ENCODE measurements around the gene IHH.

Gene IHH

DNA sequence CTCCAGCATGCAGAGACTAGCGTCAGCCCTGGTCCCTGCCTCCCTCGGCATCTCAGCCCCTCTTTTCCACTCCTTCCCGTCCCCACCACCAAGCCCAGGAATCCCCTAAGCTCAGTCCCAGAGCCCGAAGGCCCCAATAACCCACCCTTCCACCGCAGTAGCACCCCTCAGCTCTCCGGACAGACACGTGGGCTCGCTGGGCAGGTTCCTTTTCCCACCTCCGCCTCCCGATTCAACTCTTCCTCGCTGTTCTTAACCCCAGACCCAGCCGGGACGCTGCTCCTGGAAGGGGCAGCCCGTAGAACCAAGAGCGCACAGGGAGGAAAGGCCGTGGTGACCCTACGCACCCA, 1.4 kb downstream of the IHH start:
- TF ChIP-seq, protein P1, sequence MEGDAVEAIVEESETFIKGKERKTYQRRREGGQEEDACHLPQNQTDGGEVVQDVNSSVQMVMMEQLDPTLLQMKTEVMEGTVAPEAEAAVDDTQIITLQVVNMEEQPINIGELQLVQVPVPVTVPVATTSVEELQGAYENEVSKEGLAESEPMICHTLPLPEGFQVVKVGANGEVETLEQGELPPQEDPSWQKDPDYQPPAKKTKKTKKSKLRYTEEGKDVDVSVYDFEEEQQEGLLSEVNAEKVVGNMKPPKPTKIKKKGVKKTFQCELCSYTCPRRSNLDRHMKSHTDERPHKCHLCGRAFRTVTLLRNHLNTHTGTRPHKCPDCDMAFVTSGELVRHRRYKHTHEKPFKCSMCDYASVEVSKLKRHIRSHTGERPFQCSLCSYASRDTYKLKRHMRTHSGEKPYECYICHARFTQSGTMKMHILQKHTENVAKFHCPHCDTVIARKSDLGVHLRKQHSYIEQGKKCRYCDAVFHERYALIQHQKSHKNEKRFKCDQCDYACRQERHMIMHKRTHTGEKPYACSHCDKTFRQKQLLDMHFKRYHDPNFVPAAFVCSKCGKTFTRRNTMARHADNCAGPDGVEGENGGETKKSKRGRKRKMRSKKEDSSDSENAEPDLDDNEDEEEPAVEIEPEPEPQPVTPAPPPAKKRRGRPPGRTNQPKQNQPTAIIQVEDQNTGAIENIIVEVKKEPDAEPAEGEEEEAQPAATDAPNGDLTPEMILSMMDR (IDR thresholded peaks at IDR 0.05): no peak
- Histone ChIP-seq H3K36me3 (ENCODE audit: control insufficient read depth, insufficient read depth, low read length) (no peaks in the 10 kb centered on the region), H3K9me3 (ENCODE audit: control insufficient read depth, low read length) (no peaks in the 10 kb centered on the region), H3K4me1 (peaks cover 20% of the 10 kb centered on the region), H3K4me3 (ENCODE audit: low read depth, low read length) (no peak overlapping the region), H3K27ac (no peak overlapping the region), H3K27me3 (ENCODE audit: control insufficient read depth, insufficient read depth, low read length) (peaks cover 18% of the 10 kb centered on the region), H3K79me2 (no peaks in the 10 kb centered on the region), H3K4me2 (ENCODE audit: low read length) (peak overlapping the region; percentile 68), H3K9ac (no peak overlapping the region), H2AFZ (peak overlapping the region; percentile 19)

DNA sequence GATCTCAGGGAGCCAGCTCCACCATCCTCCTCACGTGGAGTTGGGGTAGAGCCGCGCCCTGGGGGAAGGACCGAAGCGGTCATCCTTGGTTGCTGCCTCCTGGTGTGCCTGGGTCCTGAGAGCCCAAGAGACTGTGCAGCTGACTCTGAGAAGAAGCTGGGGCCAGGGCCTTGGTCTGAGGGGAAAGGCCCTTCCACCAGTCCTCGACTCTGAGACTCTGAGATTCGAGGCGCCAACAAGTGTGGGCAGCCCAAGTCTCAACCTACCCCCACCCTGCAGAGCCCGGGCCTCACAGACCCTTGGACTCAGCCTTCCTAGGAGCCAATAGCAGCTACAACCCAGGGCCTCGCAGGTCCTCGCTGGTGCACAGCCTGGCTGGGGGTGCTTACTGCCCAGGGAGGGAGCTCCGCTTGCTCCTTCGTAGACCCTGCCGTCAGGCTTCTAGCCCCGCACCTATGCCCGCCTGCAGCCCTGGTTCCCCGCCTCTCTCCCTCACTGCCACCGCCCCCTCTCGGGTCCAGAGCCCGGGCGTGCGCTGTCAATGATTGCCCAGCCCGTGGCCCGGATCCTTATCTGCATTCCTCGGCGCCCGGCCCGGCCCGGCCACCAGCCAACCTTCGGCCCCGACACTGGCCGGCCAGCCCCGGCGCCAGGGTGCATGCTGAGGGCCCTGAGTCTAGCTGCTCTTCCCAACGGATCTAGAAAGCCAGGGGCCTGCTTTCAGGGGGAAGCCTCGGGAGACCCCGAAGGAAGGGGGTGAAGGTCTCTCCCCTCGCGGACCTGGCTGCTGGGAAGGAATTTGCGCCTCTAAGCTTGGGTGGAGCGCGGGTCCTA, 2.0 kb downstream of the IHH start:
- peak overlapping the region; percentile 68 for H3K4me2 ChIP-seq (ENCODE audit: low read length)
- peaks cover 18% of the 10 kb centered on the region for H3K27me3 ChIP-seq (ENCODE audit: control insufficient read depth, insufficient read depth, low read length)
- TF ChIP-seq, protein P1 (IDR thresholded peaks at IDR 0.05): no peak
- H3K27ac ChIP-seq: no peak overlapping the region
- no peak overlapping the region for H3K9ac ChIP-seq
- H3K9me3 ChIP-seq (ENCODE audit: control insufficient read depth, low read length): no peaks in the 10 kb centered on the region
- no peaks in the 10 kb centered on the region for H3K36me3 ChIP-seq (ENCODE audit: control insufficient read depth, insufficient read depth, low read length)
- H2AFZ ChIP-seq: peak overlapping the region; percentile 68
- no peak overlapping the region for H3K4me3 ChIP-seq (ENCODE audit: low read depth, low read length)
- H3K79me2 ChIP-seq: no peaks in the 10 kb centered on the region
- H3K4me1 ChIP-seq: peaks cover 20% of the 10 kb centered on the region

DNA sequence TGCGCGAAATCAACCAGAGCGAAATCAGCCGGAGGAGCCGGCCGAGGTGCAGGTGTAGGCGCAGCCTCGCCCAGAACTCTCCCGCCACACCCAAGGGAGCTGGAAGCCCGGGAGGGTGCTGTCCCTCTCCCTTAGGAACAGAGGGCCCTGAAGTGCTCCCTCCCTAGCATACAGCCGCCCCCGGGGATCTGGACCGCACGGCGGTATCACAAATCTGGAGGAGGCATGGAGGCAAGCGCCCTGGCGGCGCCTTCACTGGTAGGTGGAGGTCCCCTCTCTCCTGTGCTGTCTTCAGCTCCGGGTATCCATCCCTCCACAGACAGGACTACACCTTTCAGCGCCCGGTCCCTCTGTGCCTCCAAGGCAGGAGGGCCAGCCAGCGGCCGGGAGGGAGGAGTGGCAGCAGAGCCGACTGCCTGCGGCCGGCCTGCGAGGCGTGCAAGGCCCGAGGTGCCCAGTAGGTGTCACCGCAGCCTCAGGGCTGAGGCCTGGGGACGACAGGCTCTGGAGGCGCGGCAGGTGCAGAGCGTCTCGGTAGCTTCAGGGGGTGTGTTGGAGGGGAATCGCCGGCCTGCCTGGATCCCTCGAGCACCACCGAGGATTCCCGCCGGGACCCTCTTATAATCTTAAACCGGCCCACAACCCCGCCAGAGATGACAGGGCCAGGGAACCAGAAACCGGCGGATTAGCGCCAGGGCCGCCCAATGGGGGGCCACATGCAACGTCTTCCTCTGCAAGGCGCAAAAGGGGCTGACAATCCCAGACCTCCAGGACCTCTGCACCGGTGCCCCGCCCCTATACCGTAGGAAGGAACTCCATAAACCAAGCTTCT, 2.8 kb downstream of the IHH start:
- Histone ChIP-seq H3K9ac (no peak overlapping the region), H3K27ac (no peak overlapping the region), H3K4me1 (peaks cover 20% of the 10 kb centered on the region), H3K36me3 (ENCODE audit: control insufficient read depth, insufficient read depth, low read length) (no peaks in the 10 kb centered on the region), H3K27me3 (ENCODE audit: control insufficient read depth, insufficient read depth, low read length) (peaks cover 18% of the 10 kb centered on the region), H3K79me2 (no peaks in the 10 kb centered on the region), H3K9me3 (ENCODE audit: control insufficient read depth, low read length) (no peaks in the 10 kb centered on the region), H3K4me3 (ENCODE audit: low read depth, low read length) (no peak overlapping the region), H3K4me2 (ENCODE audit: low read length) (no peak overlapping the region), H2AFZ (peak overlapping the region; percentile 68)
- TF ChIP-seq, protein P1 (IDR thresholded peaks at IDR 0.05): peak; percentile 89

GRCh38 chr2:219056896-219057708, 3.6 kb downstream of the IHH start:
- Histone ChIP-seq H2AFZ (peak overlapping the region; percentile 68), H3K4me2 (ENCODE audit: low read length) (no peak overlapping the region), H3K9me3 (ENCODE audit: control insufficient read depth, low read length) (no peaks in the 10 kb centered on the region), H3K4me3 (ENCODE audit: low read depth, low read length) (no peak overlapping the region), H3K36me3 (ENCODE audit: control insufficient read depth, insufficient read depth, low read length) (no peaks in the 10 kb centered on the region), H3K79me2 (no peaks in the 10 kb centered on the region), H3K4me1 (peaks cover 20% of the 10 kb centered on the region), H3K27ac (no peak overlapping the region), H3K9ac (no peak overlapping the region), H3K27me3 (ENCODE audit: control insufficient read depth, insufficient read depth, low read length) (peaks cover 18% of the 10 kb centered on the region)
- TF ChIP-seq, protein P1 (IDR thresholded peaks at IDR 0.05): no peak
